GM10266 (cell line): ENCODE measurements around the gene FOLR1.

Source experiments
- DNase-seq: peaks from one replicate; pipeline ENCODE4 v3.0.0; 2012; ENCODE audit errors: extremely low spot score
- TF ChIP-seq, protein P1 (sequence below): IDR thresholded peaks from 2 replicates; pipeline ENCODE4 v1.5.1; 2012; ENCODE audit warnings: mild to moderate bottlenecking, low read depth; ENCODE audit not compliant: control insufficient read depth, insufficient read depth; ENCODE audit errors: missing control alignments

FOLR1 gene

DNA sequence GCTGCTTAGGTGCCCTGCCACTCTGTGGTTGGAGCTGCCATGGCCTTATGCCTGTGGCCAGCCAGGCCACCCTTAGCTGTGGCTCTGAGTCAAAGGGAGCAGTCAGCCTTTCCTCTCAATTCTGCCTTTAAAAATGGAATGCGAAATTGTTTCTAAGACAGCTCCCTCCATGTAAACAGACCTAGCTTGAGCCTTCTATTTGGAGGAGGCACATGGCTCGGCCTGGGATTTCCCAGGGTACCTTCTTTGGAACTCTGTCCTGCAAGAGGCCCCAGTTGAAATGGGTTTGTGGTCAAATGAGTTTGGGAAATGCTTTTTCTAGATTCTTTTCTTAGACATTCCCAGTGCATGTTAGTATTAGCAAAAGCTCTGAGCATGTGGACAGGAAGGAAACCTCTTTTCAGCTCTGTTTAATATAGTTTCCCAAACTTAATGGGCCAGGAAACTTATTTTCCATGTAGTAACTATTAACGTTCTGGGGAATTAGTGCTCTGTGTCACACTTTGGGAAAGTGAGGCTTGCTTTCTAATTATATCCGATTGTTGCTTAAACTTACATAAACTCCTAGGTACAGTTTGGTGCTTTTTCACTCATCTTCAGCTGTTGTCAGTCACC is 44.2 kb downstream of the FOLR1 start:
- no peak for DNase-seq
- TF ChIP-seq, protein P1, sequence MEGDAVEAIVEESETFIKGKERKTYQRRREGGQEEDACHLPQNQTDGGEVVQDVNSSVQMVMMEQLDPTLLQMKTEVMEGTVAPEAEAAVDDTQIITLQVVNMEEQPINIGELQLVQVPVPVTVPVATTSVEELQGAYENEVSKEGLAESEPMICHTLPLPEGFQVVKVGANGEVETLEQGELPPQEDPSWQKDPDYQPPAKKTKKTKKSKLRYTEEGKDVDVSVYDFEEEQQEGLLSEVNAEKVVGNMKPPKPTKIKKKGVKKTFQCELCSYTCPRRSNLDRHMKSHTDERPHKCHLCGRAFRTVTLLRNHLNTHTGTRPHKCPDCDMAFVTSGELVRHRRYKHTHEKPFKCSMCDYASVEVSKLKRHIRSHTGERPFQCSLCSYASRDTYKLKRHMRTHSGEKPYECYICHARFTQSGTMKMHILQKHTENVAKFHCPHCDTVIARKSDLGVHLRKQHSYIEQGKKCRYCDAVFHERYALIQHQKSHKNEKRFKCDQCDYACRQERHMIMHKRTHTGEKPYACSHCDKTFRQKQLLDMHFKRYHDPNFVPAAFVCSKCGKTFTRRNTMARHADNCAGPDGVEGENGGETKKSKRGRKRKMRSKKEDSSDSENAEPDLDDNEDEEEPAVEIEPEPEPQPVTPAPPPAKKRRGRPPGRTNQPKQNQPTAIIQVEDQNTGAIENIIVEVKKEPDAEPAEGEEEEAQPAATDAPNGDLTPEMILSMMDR: no peak

DNA sequence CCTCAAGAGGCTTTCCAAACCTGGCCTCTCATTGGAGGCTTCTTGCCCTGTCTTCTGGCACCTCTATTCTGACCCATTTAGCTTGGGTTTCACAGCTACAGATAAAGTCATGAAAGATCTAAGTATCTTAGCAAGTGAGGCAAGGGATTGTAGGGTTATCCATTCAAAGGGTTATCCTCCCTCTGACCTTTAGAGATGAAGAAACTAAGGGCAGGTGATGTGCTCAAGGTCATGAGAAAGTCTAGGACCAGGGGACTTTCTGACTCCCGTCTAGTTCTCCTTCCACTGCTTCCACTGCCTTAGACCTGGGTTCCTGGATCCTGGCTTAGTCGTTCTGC is 44.8 kb downstream of the FOLR1 start:
- DNase-seq: no peak
- TF ChIP-seq, protein P1: no peak

DNA sequence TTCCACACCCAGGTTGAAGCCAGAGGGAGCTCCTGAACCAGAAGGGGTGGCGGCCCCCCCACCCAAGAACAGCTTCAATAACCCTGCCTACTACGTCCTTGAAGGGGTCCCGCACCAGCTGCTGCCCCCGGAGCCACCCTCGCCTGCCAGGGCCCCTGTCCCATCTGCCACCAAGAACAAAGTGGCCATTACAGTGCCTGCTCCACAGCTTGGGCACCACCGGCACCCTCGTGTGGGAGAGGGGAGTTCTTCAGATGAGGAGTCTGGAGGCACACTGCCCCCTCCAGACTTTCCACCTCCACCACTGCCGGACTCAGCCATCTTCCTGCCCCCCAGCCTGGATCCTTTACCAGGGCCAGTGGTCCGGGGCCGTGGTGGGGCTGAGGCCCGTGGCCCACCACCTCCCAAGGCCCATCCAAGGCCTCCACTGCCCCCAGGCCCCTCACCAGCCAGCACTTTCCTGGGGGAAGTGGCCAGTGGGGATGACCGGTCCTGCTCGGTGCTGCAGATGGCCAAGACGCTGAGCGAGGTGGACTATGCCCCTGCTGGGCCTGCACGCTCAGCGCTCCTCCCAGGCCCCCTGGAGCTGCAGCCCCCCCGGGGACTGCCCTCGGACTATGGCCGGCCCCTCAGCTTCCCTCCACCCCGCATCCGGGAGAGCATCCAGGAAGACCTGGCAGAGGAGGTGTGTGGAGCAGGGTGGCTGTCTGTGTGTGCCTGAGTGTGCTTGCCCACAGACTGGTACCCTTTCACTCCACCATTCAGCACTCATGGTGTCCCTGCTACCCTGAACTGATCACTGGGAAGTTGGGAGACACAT is 45.4 kb downstream of the FOLR1 start:
- TF ChIP-seq, protein P1: no peak
- DNase-seq: no peak

DNA sequence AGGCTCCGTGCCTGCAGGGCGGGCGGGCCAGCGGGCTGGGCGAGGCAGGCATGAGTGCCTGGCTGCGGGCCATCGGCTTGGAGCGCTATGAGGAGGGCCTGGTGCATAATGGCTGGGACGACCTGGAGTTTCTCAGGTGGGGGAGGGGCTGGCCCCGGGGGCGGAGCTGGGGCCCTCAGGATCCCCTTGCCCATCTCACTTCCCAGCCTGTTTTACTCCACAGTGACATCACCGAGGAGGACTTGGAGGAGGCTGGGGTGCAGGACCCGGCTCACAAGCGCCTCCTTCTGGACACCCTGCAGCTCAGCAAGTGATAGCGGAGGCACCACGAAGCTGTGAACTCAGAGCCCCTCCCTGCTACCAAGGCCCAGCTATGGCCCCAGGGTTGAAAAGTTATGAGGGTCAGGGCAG is 46.1 kb downstream of the FOLR1 start:
- DNase-seq: peak; percentile 89
- TF ChIP-seq, protein P1: peak; percentile 77

DNA sequence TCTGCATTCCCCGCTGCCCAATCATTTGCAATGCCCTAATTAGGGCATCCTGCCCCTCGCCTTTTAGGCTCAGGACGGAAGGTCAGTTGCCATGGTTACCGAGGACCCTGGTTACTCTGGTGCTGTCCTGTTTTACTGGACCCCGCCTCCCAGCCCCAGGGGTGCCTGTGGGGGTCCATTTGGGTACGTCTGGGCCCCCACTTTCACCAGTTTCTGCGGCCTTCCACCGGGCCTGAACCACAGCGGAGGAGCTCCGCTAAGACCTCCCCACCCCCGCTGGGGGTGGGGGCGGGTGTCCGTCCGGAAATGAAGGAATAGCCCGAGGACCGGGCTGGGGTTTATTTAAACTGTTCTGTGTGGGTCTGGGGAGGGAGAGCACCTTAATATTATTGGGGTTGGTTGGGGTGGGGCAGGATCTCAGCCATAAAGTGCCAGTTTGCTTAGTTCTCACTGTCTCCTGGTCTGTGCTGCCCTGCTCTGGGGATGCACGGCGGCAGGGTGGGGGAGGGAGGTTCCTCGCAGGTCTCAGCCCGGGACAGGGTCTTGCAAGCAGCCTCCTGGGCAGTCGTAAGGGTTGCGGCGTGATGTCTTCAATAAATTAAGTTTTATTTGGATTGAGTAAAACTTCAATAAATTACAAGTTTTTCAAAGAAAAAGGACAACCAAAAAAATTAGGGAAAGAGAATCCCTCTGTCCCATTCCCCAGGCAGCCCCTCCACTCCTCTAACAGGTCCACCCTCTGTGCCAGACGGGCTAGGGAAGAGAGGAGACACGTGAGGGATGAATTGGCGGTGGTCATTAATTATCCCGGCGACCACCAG is 46.8 kb downstream of the FOLR1 start:
- DNase-seq: no peak
- TF ChIP-seq, protein P1: no peak

DNA sequence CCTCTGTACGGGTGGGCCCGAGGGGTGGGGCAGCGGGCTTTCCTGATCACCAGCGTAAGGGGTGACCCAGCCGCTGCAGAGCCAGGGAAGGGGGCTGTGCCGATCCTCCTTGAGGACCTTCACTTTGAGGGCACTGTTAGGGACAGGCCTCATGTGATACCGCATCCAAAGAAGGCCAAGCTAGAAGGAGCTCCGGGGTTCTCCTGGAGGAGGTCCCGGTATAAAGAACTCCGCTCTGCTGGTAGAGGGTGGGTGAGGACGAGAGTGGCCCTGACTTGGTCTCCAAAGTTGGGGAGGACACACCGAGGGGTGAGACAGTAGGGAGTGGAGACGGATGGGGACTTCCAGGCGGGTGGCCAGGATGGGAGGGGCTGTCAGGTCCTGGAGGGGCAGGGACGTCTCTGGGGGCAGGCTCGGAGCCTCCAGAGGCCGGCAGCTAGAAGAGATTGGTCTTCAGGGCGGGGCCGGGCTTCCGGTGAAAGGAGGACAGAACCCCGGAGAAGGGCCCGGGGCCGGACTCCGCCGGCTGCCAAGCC is 47.4 kb downstream of the FOLR1 start:
- TF ChIP-seq, protein P1: no peak
- DNase-seq: peak; percentile 88
